ENCODE data around the gene MAS1L.

The MAS1L gene

DNA sequence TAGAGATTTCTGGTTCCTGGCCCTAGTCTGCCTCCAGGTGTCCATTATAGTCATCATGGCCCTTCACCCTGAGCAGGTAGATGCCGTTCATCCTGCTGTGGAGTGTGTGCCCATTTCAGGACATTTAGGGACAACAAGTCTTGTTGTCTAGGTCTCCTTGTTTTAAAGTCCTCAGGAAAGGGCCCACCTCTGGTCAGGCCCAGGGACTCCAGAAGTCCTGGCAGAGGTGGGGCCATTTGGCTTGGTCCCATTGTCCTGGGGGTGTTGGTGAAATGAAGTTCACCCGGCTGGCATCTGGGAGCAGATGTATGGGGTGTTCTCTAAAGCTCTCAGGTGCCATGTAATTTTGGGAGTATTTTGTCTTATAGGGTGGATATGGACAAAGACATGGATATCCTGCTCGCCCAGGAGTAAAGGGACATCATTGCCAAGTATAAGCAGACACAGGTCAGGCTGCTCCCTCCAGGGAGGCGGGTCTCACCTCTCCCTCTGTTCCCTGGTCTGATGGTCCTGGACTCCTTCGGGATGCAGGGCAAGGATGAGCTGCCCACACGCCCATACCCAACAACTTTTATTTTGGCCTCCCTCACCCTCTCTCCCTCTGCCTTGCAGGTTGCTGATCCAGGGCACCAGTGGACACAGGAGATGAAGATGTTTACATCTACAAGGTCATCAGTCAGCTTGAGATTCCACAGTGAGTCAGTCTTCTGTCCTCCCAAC, 31.7 kb upstream of the MAS1L start:
- Histone ChIP-seq H3K36me3 (replicated peaks) (no peaks in the 10 kb centered on the region), H3K4me3 (ENCODE audit: low read depth, low read length) (no peak overlapping the region), H3K27ac (no peak overlapping the region), H3K27me3 (replicated peaks) (no peaks in the 10 kb centered on the region)
- no peak for DNase-seq
- TF ChIP-seq, protein P1, sequence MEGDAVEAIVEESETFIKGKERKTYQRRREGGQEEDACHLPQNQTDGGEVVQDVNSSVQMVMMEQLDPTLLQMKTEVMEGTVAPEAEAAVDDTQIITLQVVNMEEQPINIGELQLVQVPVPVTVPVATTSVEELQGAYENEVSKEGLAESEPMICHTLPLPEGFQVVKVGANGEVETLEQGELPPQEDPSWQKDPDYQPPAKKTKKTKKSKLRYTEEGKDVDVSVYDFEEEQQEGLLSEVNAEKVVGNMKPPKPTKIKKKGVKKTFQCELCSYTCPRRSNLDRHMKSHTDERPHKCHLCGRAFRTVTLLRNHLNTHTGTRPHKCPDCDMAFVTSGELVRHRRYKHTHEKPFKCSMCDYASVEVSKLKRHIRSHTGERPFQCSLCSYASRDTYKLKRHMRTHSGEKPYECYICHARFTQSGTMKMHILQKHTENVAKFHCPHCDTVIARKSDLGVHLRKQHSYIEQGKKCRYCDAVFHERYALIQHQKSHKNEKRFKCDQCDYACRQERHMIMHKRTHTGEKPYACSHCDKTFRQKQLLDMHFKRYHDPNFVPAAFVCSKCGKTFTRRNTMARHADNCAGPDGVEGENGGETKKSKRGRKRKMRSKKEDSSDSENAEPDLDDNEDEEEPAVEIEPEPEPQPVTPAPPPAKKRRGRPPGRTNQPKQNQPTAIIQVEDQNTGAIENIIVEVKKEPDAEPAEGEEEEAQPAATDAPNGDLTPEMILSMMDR (IDR thresholded peaks at IDR 0.05; ENCODE audit: low read depth, low read length, missing control alignments), result no peak
- in situ Hi-C loops (cut with HindIII; ENCODE audit: low pct_ligation_motif_present, low sequenced_read_pairs), result no loop called here

- Histone ChIP-seq H3K27ac (no peak overlapping the region), H3K36me3 (replicated peaks) (no peaks in the 10 kb centered on the region), H3K27me3 (replicated peaks) (no peaks in the 10 kb centered on the region), H3K4me3 (ENCODE audit: low read depth, low read length) (no peak overlapping the region)
- in situ Hi-C loops (cut with HindIII; ENCODE audit: low pct_ligation_motif_present, low sequenced_read_pairs), result no loop called here
- no peak for DNase-seq
- TF ChIP-seq, protein P1 (IDR thresholded peaks at IDR 0.05; ENCODE audit: low read depth, low read length, missing control alignments), result no peak
Measured at GRCh38 chr6:29517728-29518440, 30.1 kb upstream of the MAS1L start.

GRCh38 chr6:29517245-29517644, 29.5 kb upstream of the MAS1L start:
- TF ChIP-seq, protein P1 (IDR thresholded peaks at IDR 0.05; ENCODE audit: low read depth, low read length, missing control alignments), result no peak
- in situ Hi-C loops (cut with HindIII; ENCODE audit: low pct_ligation_motif_present, low sequenced_read_pairs), result no loop called here
- Histone ChIP-seq H3K36me3 (replicated peaks) (no peaks in the 10 kb centered on the region), H3K4me3 (ENCODE audit: low read depth, low read length) (no peak overlapping the region), H3K27ac (no peak overlapping the region), H3K27me3 (replicated peaks) (no peaks in the 10 kb centered on the region)
- no peak for DNase-seq

GRCh38 chr6:29516108-29516507, 28.4 kb upstream of the MAS1L start:
- peak overlapping the region; percentile 67 for H3K27ac ChIP-seq
- TF ChIP-seq, protein P1 (IDR thresholded peaks at IDR 0.05; ENCODE audit: low read depth, low read length, missing control alignments), result no peak
- H3K27me3 ChIP-seq (replicated peaks), result no peaks in the 10 kb centered on the region
- no peaks in the 10 kb centered on the region for H3K36me3 ChIP-seq (replicated peaks)
- in situ Hi-C loops (cut with HindIII; ENCODE audit: low pct_ligation_motif_present, low sequenced_read_pairs), result no loop called here
- no peak overlapping the region for H3K4me3 ChIP-seq (ENCODE audit: low read depth, low read length)
- DNase-seq, result peak; percentile 94

DNA sequence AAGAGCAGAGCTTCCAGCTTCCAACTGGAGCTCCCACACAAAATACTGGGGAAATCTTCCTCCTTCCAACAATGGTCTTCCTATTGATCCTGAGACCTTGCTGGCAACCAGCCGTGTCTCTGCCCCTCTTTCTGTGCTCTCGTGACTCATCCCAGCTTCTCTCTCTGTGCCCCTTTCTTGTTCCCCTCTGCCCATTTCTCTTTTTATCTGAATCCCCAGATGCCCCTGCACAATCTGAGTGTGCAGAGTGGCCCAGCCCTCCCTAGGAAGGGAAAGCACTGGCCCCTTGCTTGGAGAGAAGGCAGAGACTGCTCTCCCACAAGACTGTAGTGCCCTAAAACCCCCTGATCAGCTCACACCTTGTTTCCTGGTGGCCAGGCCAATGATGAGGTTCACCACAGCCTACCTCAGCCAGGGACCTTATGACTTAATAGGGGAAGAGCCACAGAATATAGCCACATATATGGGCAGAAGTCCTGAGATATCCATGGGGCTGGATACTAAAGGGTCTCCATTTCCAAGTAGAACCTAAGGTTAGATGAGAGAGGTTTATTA, 23.1 kb upstream of the MAS1L start:
- in situ Hi-C loops (cut with HindIII; ENCODE audit: low pct_ligation_motif_present, low sequenced_read_pairs), result no loop called here
- no peak for DNase-seq
- TF ChIP-seq, protein P1 (IDR thresholded peaks at IDR 0.05; ENCODE audit: low read depth, low read length, missing control alignments), result no peak
- no peaks in the 10 kb centered on the region for H3K36me3 ChIP-seq (replicated peaks)
- H3K27me3 ChIP-seq (replicated peaks), result no peaks in the 10 kb centered on the region
- H3K27ac ChIP-seq, result no peak overlapping the region
- no peak overlapping the region for H3K4me3 ChIP-seq (ENCODE audit: low read depth, low read length)

Data from brain microvascular endothelial cell (primary cell).